B cell (primary cell): ENCODE results near the gene MARK2. TPM values are rescaled to one million over a fixed set of nuclear protein-coding genes. Genes with fewer than 3 reads are reported as not detected.

Experiments
- ATAC-seq: fragments of 200-7000 bp; cut with Tn5 transposase; one replicate; pipeline ENCODE4 v1.10.0; 2021; ENCODE audit warnings: low read depth, mild to moderate bottlenecking, moderate number of reproducible peaks, moderate library complexity
- CTCF ChIA-PET: fragments of 350-600 bp; sonication (Branson Sonifier 250); formaldehyde crosslinking; loops from one replicate; lab custom pipeline; 2021; ENCODE audit warnings: antibody characterized with exemption, inconsistent platforms; lab: Charles Lee
- POLR2A ChIA-PET: fragments of 350-600 bp; sonication (Branson Sonifier 250); formaldehyde crosslinking; loops from one replicate; lab custom pipeline; 2021; ENCODE audit warnings: antibody characterized with exemption; lab: Charles Lee
- DNase-seq: peaks from one replicate; pipeline ENCODE4 v3.0.0; 2013
- H2AFZ ChIP-seq: 2 replicates; pipeline ENCODE4 v1.6.1; 2012; ENCODE audit warnings: mild to moderate bottlenecking, low read depth, low read length; ENCODE audit not compliant: insufficient read depth, poor library complexity, severe bottlenecking
- H3K27ac ChIP-seq, 2 donors: 1 replicate in 1 of 2; 2 replicates in 1 of 2; pipeline ENCODE4 v1.5.1; 2012 to 2013; ENCODE audit warnings: low read length in 2 of 2, mild to moderate bottlenecking in 2 of 2, moderate library complexity in 1 of 2
- H3K27me3 ChIP-seq, 4 experiments: fragments of 200-600 bp in 1 of 4; sonication (generic) in 1 of 4; replicated peaks in 1 of 4; 1 replicate in 2 of 4; 2 replicates in 2 of 4; pipeline versions ENCODE4 v1.6.1 to v1.7.0; 2013 to 2016; ENCODE audit warnings: low read length in 3 of 4, mild to moderate bottlenecking in 2 of 4, mixed read lengths in 1 of 4, moderate library complexity in 1 of 4; ENCODE audit not compliant: insufficient read depth in 4 of 4, control insufficient read depth in 3 of 4; ENCODE audit errors: control extremely low read depth in 1 of 4
- H3K36me3 ChIP-seq, 2 experiments: replicated peaks in 1 of 2; 1 replicate in 1 of 2; 2 replicates in 1 of 2; pipeline versions ENCODE4 v1.6.1 to v1.7.1; 2013; ENCODE audit warnings: low read length in 1 of 2; ENCODE audit not compliant: insufficient read depth in 2 of 2, control insufficient read depth in 1 of 2; ENCODE audit errors: control extremely low read depth in 1 of 2, extremely low read depth in 1 of 2
- H3K4me1 ChIP-seq, 2 donors: fragments of 200-600 bp in 1 of 2; sonication (generic) in 1 of 2; 1 replicate in 1 of 2; 2 replicates in 1 of 2; pipeline versions ENCODE4 v1.5.1 to v1.6.1; 2013 to 2017; ENCODE audit warnings: low read length in 2 of 2; ENCODE audit not compliant: control insufficient read depth in 2 of 2, insufficient read depth in 2 of 2
- H3K4me2 ChIP-seq: replicated peaks from 2 replicates; pipeline ENCODE3; 2012; ENCODE audit warnings: mild to moderate bottlenecking, low read depth, low read length; ENCODE audit not compliant: poor library complexity, severe bottlenecking
- H3K4me3 ChIP-seq, 5 experiments: fragments of 200-600 bp in 1 of 5; sonication (generic) in 1 of 5; 1 replicate in 3 of 5; 2 replicates in 2 of 5; pipeline versions ENCODE4 v1.5.1 to v1.7.0; 2011 to 2016; ENCODE audit warnings: low read length in 4 of 5, mild to moderate bottlenecking in 4 of 5, low read depth in 2 of 5, control low read depth in 1 of 5, moderate library complexity in 1 of 5; ENCODE audit not compliant: insufficient read depth in 1 of 5; ENCODE audit errors: control extremely low read depth in 1 of 5, extremely low read depth in 1 of 5
- H3K79me2 ChIP-seq: fragments of 200-600 bp; sonication (generic); one replicate; pipeline ENCODE4 v1.6.0; 2016; ENCODE audit warnings: low read length; ENCODE audit not compliant: control insufficient read depth, insufficient read depth
- H3K9ac ChIP-seq: fragments of 200-600 bp; sonication (generic); 2 replicates; pipeline ENCODE4 v1.6.1; 2017; ENCODE audit warnings: mild to moderate bottlenecking, low read length, moderate library complexity
- H3K9me3 ChIP-seq, 3 donors: one replicate each; pipeline versions ENCODE4 v1.6.1 to v1.7.1; 2013; ENCODE audit warnings: low read length in 2 of 3; ENCODE audit not compliant: control insufficient read depth in 2 of 3, insufficient read depth in 1 of 3; ENCODE audit errors: control extremely low read depth in 1 of 3
- H4K20me1 ChIP-seq: 2 replicates; pipeline ENCODE4 v1.6.0; 2012; ENCODE audit warnings: mild to moderate bottlenecking, low read length; ENCODE audit not compliant: insufficient read depth, control insufficient read depth, poor library complexity, severe bottlenecking
- H3K27ac Mint-ChIP-seq: one replicate; pipeline ENCODE4 v1.8.0; 2021; ENCODE audit warnings: mixed read lengths
- H3K27me3 Mint-ChIP-seq: one replicate; pipeline ENCODE4 v1.8.0; 2021; ENCODE audit warnings: mixed read lengths
- H3K4me1 Mint-ChIP-seq: one replicate; pipeline ENCODE4 v1.8.0; 2021; ENCODE audit warnings: mixed read lengths
- H3K4me3 Mint-ChIP-seq: one replicate; pipeline ENCODE4 v1.8.0; 2021; ENCODE audit warnings: mixed read lengths
- H3K9me3 Mint-ChIP-seq: one replicate; pipeline ENCODE4 v1.8.0; 2022; ENCODE audit warnings: mixed read lengths; ENCODE audit not compliant: insufficient read depth
- CTCF ChIP-seq: fragments of 200-600 bp; IDR thresholded peaks from one replicate; pipeline ENCODE4 v1.8.0; 2022; ENCODE audit warnings: antibody characterized with exemption, mild to moderate bottlenecking
- EZH2 ChIP-seq: IDR thresholded peaks from 2 replicates; pipeline ENCODE4 v1.6.1; 2012; ENCODE audit warnings: borderline replicate concordance, low read depth, mild to moderate bottlenecking, moderate library complexity, low read length; ENCODE audit not compliant: insufficient read depth, poor library complexity, severe bottlenecking
- WGBS: methylation state at CpG from one replicate; pipeline ENCODE4 v1.1.5; 2013; ENCODE audit warnings: missing lambda C conversion rate; ENCODE audit not compliant: insufficient coverage; 5-methylcytosine and 5-hydroxymethylcytosine counted together
- intact Hi-C: fragments of 100-400 bp; cut with micrococcal nuclease; formaldehyde crosslinking; loops from one replicate; pipeline ENCODE4 v1.10.0; 2022
- polyA minus RNA-seq: library from RNA; depleted of rRNA, polyadenylated mRNA; stranded (reverse); fragments of >200 nt; gene quantifications from 2 replicates; pipeline ENCODE4 v1.2.3, GENCODE V29; 2012
- polyA plus RNA-seq: library from polyadenylated mRNA; depleted of rRNA; stranded (reverse); fragments of >200 nt; gene quantifications from 2 replicates; pipeline ENCODE4 v1.2.3, GENCODE V29; 2012
- total RNA-seq, 2 donors: library from RNA; stranded (reverse); fragments of 120-200 nt in 1 of 2; gene quantifications; 1 replicate in 1 of 2; 2 replicates in 1 of 2; pipeline versions ENCODE4 v1.2.3 to v1.2.4, GENCODE V29; 2013 to 2022

MARK2 gene
- total RNA-seq, result 55.9 and 58.1 TPM in 2 replicates
- total RNA-seq (2013), result 19.3 TPM
- polyA plus RNA-seq, result 46.4 and 47.2 TPM in 2 replicates
- 30.7 and 44.8 TPM in 2 replicates for polyA minus RNA-seq

DNA sequence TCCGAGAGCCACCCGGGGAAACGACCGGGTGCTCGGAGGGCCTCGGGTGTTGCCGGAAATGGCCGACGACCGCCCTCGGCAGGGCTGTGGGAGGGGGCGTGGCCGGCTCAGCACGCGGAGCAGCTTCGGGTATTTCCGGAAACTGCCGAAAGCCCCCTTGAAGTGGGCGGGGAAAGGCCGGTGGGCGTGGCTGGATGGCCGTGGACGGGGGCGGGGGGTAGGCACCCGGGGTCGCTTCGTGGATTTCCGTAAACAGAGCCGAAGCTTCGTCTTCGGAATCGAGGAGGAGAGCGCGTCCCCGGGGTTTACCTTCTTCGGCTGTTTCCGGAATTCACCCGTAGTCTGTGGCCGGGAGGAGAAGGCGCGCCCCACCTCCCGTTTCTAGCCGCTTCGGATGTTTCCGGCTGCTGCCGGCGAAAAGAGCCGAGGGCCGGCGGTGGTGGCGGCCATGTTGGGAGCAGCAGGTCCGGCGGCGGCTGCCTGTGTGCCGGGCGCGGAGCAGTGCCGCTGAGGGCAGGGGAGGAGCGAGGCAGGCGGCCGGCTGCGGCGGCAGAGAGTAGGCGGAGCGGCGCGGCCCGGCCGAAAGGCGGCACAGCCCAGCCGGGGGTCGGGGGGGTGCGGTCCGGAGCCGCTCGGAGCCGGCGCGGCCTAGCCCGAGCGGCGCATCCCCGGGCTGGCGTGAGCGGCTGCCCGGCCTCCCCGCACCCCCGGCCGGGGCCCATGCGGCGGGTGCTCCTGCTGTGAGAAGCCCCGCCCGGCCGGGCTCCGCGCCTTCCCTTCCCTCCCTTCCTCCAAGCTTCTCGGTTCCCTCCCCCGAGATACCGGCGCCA is at the start of gene MARK2:
Gene MARK2 (plus strand): TSS at position 433 of the 830 bp plus-strand sequence. CDS start 397 bp downstream, at position 830.
- Histone ChIP-seq H3K9me3 (no peaks in the 10 kb centered on the region), H3K79me2 (peaks cover 53% of the 10 kb centered on the region), H3K36me3 (peaks cover 9 to 24% of the 10 kb centered on the region in 2 experiments), H3K9ac (peak within 1 kb of the TSS; percentile 84), H3K4me3 (peak within 1 kb of the TSS; percentile 67 to 94 (median 90)), H4K20me1 (peaks cover 53% of the 10 kb centered on the region), H3K4me2 (peak within 1 kb of the TSS; percentile 79), H2AFZ (peak within 1 kb of the TSS; percentile 67), H3K27me3 (no peaks in the 10 kb centered on the region), H3K27ac (peak within 1 kb of the TSS; percentile 82 to 91), H3K4me1 (peaks cover 38 to 46% of the 10 kb centered on the region in 2 donors)
- POLR2A ChIA-PET, result interaction anchor here (0.6 to 3.1 kb wide), 10 partner anchors 10 to 1086 kb away, joined by 3 to 11 read pairs (median 4); partner anchors contain the start of genes DNAJC4 and NAA40
- DNase-seq, result peak; percentile 100
- CTCF ChIA-PET, result interaction anchor here (0.6 to 7.5 kb wide), 21 partner anchors 9 to 479 kb away, joined by 3 to 254 read pairs (median 5); partner anchors contain the start of genes COX8A, NAA40, OTUB1 and PRDX5
- under 1% methylated on average over 100 of the region's 100 CpGs for WGBS
- intact Hi-C loops, result loop anchor here (1.0 to 10.0 kb wide), 7 partner anchors 49 to 466 kb away; partner anchors contain the start of genes CATSPERZ, COX8A, ESRRA and OTUB1
- ATAC-seq, result peak; percentile 82
- Mint-ChIP-seq H3K4me1 (peaks cover 59% of the 10 kb centered on the region), H3K27ac (peak within 1 kb of the TSS; percentile 94), H3K9me3 (no peaks in the 10 kb centered on the region), H3K4me3 (peak within 1 kb of the TSS; percentile 91), H3K27me3 (no peaks in the 10 kb centered on the region)
- TF ChIP-seq EZH2 (no peak), CTCF (no peak)
